Central memory CD8-positive, alpha-beta T cell (primary cell): Measurements from ENCODE around the gene PKP4.

Experiments used
- ATAC-seq: fragments of 150-1000 bp; cut with Tn5 transposase; replicated peaks from 2 replicates; pipeline ENCODE4 v1.10.0; 2022; ENCODE audit warnings: mild to moderate bottlenecking, moderate FRiP score, moderate number of reproducible peaks; ENCODE audit not compliant: poor library complexity, severe bottlenecking; ENCODE audit errors: extremely low read depth
- DNase-seq, 2 donors: peaks; one replicate each; pipeline ENCODE4 v3.0.0; 2021; ENCODE audit warnings: low spot score in 2 of 2
- H3K27ac Mint-ChIP-seq: one replicate; pipeline ENCODE4 v1.8.0; 2022; ENCODE audit warnings: low read depth, mild to moderate bottlenecking, moderate library complexity, mixed read lengths
- H3K27me3 Mint-ChIP-seq: one replicate; pipeline ENCODE4 v1.8.0; 2022; ENCODE audit warnings: mixed read lengths
- H3K36me3 Mint-ChIP-seq: one replicate; pipeline ENCODE4 v1.8.0; 2022; ENCODE audit warnings: mild to moderate bottlenecking, moderate library complexity, mixed read lengths; ENCODE audit not compliant: insufficient read depth
- H3K4me1 Mint-ChIP-seq: one replicate; pipeline ENCODE4 v1.8.0; 2022; ENCODE audit warnings: mixed read lengths
- H3K4me3 Mint-ChIP-seq: one replicate; pipeline ENCODE4 v1.8.0; 2022; ENCODE audit warnings: mild to moderate bottlenecking, moderate library complexity, mixed read lengths
- H3K9me3 Mint-ChIP-seq: one replicate; pipeline ENCODE4 v1.8.0; 2022; ENCODE audit warnings: mixed read lengths

The PKP4 gene

DNA sequence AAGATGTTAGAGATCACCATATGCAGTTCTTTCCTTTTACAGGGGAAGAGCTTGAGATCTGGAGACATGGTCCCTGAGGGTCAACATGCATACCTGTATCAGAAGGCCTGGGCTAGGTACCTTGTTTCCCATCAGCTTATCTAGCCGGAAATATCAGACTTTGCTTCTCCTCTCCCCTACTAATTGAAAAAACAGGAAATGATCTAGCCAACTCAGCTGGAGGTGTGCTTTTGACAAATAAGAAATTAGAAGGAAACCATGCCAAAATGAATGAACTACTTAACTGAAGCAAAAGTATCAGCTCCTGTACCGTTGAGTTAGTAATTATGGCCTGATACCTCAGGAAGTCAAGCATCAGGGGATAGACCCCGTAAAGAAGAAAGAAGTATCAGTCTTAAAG is 20.4 kb downstream of the PKP4 start:
- Mint-ChIP-seq H3K27ac (no peak overlapping the region), H3K9me3 (no peaks in the 10 kb centered on the region), H3K36me3 (peaks cover 2% of the 10 kb centered on the region)

DNA sequence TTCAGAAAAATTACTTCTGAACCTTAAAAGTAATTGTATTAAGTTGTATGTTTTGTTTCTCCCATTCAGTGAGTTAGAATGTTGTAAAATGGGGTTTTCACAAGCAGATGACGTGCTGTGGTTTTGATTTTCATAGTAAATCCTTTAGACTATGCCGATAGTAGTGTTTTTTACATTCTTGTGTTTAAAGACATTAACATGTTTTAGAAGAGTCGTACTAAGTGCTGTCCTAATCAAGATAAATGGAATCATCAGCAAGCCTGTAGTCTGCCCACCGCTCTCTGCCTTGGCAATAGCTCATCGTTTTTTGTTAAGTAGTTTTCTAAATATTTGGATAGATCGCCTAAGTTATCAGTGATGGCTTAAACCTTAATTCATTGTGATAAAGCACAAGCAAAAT is 21.5 kb downstream of the PKP4 start:
- DNase-seq: no peak
- Mint-ChIP-seq H3K9me3 (no peaks in the 10 kb centered on the region), H3K4me1 (peaks cover 10% of the 10 kb centered on the region), H3K36me3 (no peaks in the 10 kb centered on the region), H3K27me3 (no peaks in the 10 kb centered on the region), H3K4me3 (no peak overlapping the region), H3K27ac (no peak overlapping the region)
- ATAC-seq: no peak

More for the DNA sequence above, 20.4 kb downstream of the PKP4 start:
- Mint-ChIP-seq H3K4me1 (peaks cover 10% of the 10 kb centered on the region), H3K27me3 (no peaks in the 10 kb centered on the region), H3K4me3 (no peak overlapping the region)
- DNase-seq (no peak), ATAC-seq (no peak)

DNA sequence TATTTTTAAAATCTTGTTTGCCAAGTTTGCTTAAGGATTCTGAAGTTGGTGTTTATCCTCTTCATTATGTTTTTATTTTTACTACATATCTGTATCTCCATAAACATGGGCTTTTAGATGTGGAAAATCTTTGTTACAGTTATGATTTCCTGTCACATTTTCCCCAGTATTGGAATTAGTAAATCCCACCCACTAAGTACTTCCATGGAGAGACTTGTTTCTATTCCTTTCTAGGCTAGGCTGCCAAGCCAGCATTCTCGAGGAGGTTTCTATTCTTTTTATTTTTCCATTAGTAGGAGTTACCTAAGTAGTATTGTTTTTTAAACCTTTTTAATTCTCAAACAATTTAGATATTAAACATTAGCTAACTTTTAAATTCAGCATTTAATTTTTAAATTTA is 22.1 kb downstream of the PKP4 start:
- no peak for DNase-seq
- H3K9me3 Mint-ChIP-seq: no peaks in the 10 kb centered on the region

DNA sequence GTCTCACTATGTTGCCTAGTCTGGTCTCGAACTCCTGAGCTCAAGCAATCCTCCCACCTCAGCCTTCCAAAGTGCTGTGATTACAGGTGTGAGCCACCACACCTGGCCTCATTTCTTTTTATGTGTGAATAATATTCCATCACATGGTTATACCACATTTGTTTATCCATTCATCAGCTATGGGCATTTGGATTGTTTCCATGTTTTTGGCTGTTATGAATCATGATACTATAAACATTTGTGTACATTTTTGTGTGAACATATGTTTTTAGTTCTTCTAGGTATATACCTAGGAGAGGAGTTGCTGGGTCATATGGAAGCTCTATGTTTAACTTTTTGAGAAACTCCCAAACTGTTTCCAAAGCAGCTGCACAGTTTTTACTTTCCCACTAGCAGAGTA is 24.4 kb downstream of the PKP4 start:
- DNase-seq (no peak), ATAC-seq (no peak)
- Mint-ChIP-seq H3K27me3 (no peaks in the 10 kb centered on the region), H3K27ac (no peak overlapping the region), H3K4me3 (no peak overlapping the region), H3K4me1 (peaks cover 10% of the 10 kb centered on the region), H3K36me3 (no peaks in the 10 kb centered on the region), H3K9me3 (no peaks in the 10 kb centered on the region)

More for the DNA sequence above, 22.1 kb downstream of the PKP4 start:
- ATAC-seq: no peak
- Mint-ChIP-seq H3K27me3 (no peaks in the 10 kb centered on the region), H3K4me3 (no peak overlapping the region), H3K27ac (no peak overlapping the region), H3K36me3 (no peaks in the 10 kb centered on the region), H3K4me1 (peaks cover 10% of the 10 kb centered on the region)

DNA sequence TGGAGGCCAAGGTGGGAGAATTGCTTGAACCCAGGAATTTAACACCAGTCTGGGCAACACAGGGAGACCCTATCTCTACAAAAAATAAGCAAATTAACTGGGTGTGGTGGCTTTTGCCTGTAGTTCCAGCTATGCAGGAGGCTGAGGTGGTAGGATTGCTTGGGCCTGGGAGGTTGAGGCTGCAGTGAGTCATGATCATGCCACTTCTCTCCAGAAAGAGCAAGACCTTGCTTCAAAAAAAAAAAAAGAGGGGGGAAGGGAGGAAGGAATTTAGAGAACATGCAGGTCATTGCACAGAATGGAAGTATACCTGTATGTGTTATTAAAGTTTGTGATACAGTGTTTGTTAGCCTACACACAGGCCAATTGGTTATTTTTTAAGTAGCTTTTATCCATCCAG is 25.8 kb downstream of the PKP4 start:
- Mint-ChIP-seq H3K9me3 (no peaks in the 10 kb centered on the region), H3K36me3 (no peaks in the 10 kb centered on the region), H3K4me3 (no peak overlapping the region), H3K27me3 (no peaks in the 10 kb centered on the region), H3K4me1 (peaks cover 3% of the 10 kb centered on the region), H3K27ac (no peak overlapping the region)
- ATAC-seq: no peak
- DNase-seq: no peak

DNA sequence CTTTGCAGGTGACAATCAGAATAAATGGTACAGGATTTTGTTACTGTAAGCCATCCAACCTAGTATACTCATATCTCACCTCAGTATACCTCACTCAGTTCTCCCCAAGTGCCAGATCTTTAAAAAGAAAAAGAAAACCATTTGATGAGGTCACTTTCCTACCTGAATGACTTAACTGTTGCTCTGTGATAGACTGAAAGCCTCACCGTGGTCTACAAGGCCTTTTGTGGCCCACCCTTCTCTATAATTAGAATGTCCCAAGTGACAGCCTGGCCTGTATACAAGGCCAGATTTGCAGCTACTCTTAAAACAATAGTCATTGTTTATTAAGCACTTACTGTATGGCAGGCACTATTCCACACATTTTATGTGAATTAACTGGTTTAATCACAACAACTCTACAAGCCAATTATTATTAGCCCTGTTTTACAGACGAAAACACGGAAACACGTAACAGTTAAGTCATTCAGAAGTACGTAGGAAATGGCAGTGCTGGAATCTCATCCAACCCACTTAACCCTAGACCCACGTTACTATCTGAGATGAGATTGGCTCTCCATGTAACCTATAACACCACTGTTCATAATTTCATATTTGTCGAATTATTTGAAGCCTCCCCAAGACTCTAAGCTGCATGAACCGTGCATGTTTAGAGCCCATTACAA is 28.3 kb downstream of the PKP4 start:
- H3K9me3 Mint-ChIP-seq: no peaks in the 10 kb centered on the region

DNA sequence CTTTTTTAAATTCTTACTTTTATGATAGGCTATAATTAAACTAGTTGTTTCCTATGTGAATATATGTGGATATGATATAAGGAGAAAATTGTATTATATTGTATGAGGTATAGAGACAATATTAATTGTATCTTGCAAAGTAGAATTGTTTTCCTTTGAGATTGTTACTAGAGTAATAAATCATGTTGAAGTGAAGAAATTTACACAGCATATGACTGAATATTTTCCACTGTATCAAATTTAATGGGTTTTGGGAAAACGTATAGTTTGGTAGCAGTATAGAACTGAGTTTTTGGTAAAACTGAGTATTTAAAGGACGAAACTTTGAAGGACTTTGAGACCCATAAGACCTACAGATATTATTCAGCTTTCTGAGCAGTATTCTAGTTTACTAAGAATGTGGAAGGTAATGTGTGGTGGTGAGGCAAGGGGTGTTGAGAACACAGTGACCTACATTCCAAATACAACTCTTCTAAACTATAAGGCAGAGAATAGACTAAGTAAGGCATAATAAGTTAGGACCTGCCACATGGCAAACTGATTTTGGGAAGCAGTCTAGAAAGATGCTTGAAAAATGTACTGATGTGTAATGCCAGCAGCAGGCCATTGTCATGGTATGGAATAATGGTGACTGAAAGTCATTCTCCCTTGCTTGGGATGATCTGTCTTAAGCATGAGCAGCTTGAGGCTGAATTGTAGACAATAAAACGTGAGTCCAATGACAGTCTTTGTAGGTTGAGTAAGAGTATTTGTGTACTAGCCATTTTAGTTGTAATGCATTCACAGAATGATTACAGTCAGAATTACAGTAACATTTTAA is 29.6 kb downstream of the PKP4 start:
- Mint-ChIP-seq H3K36me3 (no peaks in the 10 kb centered on the region), H3K4me1 (no peaks in the 10 kb centered on the region), H3K9me3 (no peaks in the 10 kb centered on the region), H3K27ac (no peak overlapping the region), H3K4me3 (no peak overlapping the region), H3K27me3 (no peaks in the 10 kb centered on the region)
- DNase-seq: no peak
- no peak for ATAC-seq

More for the DNA sequence above, 28.3 kb downstream of the PKP4 start:
- Mint-ChIP-seq H3K4me1 (no peaks in the 10 kb centered on the region), H3K27me3 (no peaks in the 10 kb centered on the region), H3K4me3 (no peak overlapping the region), H3K27ac (no peak overlapping the region), H3K36me3 (no peaks in the 10 kb centered on the region)
- no peak for DNase-seq
- ATAC-seq: no peak

DNA sequence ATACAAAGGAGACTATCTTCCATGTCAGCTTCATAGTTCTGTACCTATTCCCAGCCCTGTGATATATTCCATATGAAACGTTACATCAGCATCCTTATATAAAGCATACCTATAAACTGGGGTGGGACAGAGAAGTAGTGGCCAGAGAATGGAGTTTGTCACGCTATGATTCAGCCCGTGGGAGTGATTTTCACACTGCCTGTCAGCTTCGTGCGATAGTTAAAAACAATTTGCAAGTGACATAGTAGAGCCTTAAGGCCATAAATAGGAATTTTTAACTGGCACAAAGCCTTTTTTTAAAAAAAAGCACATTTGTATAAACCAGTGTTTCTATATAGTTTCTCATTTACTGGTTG is 30.2 kb downstream of the PKP4 start:
- H3K4me3 Mint-ChIP-seq: no peak overlapping the region
- no peaks in the 10 kb centered on the region for H3K36me3 Mint-ChIP-seq
- no peaks in the 10 kb centered on the region for H3K27me3 Mint-ChIP-seq
- no peak overlapping the region for H3K27ac Mint-ChIP-seq
- no peaks in the 10 kb centered on the region for H3K9me3 Mint-ChIP-seq
- H3K4me1 Mint-ChIP-seq: no peaks in the 10 kb centered on the region
- ATAC-seq (no peak), DNase-seq (no peak)

DNA sequence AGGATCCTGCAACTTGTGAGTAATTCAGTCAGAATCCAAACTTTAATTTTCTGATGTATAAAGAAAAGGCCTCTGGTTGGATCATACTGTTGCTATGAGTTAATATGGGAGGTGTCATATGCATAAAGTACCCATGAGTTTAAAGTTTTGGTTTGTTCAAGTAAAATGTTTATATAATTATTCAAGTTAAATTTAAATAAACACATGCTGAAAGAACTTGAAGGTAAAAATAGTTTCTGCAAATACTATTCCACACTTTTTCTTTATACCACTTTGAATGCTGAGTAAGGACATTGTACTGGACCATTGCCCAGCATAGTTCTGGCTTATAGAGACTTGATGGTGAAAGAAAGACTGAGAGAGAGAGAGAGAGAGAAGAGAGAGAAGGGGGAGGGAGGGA is 30.7 kb downstream of the PKP4 start:
- H3K4me1 Mint-ChIP-seq: no peaks in the 10 kb centered on the region
- ATAC-seq (no peak), DNase-seq (no peak)
- no peak overlapping the region for H3K4me3 Mint-ChIP-seq
- no peaks in the 10 kb centered on the region for H3K9me3 Mint-ChIP-seq
- no peaks in the 10 kb centered on the region for H3K27me3 Mint-ChIP-seq
- H3K36me3 Mint-ChIP-seq: no peaks in the 10 kb centered on the region
- H3K27ac Mint-ChIP-seq: no peak overlapping the region

DNA sequence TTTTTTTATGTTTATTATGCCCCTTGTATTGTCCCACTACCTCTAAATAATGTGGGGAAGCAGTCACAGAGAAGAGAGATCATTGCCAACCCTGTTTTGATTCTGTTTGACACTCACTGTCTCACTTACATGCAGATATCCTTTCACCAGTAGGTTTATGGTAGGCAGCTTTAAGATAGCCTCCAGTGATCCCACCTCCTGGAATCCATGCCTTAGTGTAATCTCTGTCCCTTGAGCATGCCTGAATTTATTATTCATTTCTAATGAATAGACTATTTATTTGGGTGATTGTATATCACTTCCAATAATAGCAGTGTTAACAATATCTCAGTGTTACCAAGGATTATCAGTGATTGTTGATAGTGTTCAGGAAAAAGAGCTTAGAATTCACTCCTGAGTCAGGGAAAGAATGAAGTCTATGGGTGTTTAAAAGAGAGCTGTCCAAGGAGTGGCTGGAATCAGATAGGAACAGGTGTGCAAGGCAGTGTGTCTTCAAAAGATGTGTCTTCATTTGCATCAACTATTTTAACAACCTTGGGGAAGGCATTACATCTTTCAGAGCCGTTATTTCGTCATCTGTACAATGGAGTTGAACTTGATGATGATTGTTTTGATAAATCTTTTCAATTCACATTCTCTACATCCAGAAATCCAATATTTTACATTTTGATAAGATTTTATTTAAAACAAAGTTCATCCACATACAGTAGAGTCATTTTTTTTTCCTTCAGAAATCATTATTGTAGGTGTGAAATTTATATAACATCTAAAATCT is 31.9 kb downstream of the PKP4 start:
- H3K9me3 Mint-ChIP-seq: no peaks in the 10 kb centered on the region
- no peak for DNase-seq
- H3K4me3 Mint-ChIP-seq: no peak overlapping the region
- no peak overlapping the region for H3K27ac Mint-ChIP-seq
- no peak for ATAC-seq
- no peaks in the 10 kb centered on the region for H3K4me1 Mint-ChIP-seq
- no peaks in the 10 kb centered on the region for H3K36me3 Mint-ChIP-seq
- H3K27me3 Mint-ChIP-seq: no peaks in the 10 kb centered on the region

DNA sequence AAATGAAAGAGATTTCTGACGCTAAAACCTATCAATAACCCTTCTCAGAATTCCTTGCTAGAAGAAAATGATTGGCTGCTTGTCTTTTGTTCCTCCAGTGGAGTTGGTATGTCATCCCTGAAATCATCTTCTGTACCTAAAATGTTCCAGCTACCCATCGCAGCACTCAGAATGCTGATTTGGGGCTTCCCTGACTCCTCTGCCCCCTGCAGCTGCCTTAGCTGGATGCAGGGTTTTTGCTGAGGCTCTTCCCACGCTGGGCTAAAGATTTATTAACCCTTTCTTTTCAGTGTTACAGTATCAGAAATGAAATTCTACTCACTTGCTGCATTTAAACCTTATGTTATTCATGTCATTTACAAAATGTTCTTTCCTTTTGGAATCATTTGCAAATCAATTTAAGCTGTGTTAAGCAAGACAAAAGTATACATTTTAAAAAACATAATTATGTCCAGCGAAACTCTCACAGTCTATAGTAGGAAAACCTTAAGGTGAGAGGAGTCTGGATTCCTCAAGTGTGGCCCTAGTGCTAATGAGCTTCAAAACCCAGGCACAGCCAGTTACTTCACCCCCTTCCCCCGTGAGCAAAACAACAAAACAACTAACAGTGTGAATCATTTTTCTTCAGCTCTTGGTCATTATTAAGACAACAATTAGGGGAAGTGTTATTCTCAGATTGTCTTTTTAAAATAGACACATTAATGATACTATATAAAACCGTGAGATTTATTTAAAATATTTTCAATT is 32.8 kb downstream of the PKP4 start:
- Mint-ChIP-seq H3K4me3 (no peak overlapping the region), H3K27ac (no peak overlapping the region), H3K36me3 (no peaks in the 10 kb centered on the region), H3K9me3 (no peaks in the 10 kb centered on the region), H3K4me1 (no peaks in the 10 kb centered on the region), H3K27me3 (no peaks in the 10 kb centered on the region)
- no peak for ATAC-seq
- no peak for DNase-seq

DNA sequence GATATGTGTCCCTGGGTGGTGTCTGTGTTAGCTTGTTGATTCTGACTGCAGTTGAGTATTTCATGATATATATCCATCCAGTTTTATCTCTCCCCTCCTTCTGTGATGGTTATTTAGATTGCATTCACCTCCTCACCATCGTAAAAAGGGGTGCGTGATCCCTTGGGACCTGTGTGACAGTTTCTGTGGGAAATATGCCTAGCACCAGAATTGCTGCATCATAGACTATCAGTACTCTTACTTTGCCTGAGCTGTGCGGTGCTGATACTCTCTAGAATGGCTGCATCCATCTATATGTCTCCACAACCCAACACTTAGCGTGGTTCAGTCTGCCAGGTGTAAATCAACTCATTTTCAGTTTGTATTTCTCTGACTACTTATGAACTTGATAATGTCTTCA is 34.3 kb downstream of the PKP4 start:
- no peak overlapping the region for H3K27ac Mint-ChIP-seq
- no peaks in the 10 kb centered on the region for H3K27me3 Mint-ChIP-seq
- H3K36me3 Mint-ChIP-seq: no peaks in the 10 kb centered on the region
- no peaks in the 10 kb centered on the region for H3K4me1 Mint-ChIP-seq
- no peak for DNase-seq
- ATAC-seq: no peak
- no peaks in the 10 kb centered on the region for H3K9me3 Mint-ChIP-seq
- H3K4me3 Mint-ChIP-seq: no peak overlapping the region
